IMR-90 (cell line): Measurements from ENCODE around the gene ESYT1. TPM values are rescaled to one million over a fixed set of nuclear protein-coding genes. Genes with fewer than 3 reads are reported as not detected.
A peak's percentile ranks its signal among the peaks of the same experiment; 100 is the strongest.

Experiments used
- ATAC-seq: fragments of 200-7000 bp; cut with Tn5 transposase; 2 replicates; pipeline ENCODE4 v1.9.1; 2020; ENCODE audit warnings: low read depth, mild to moderate bottlenecking, moderate library complexity
- BruUV-seq: library from RNA; stranded (reverse); fragments of 400-500 nt; replicated peaks from 2 replicates; lab custom pipeline; 2021; lab: Mats Ljungman, UMichigan
- CTCF ChIA-PET: fragments of 300-600 bp; formaldehyde crosslinking; extraction: SDS; loops from one replicate; lab custom pipeline; 2021; ENCODE audit warnings: antibody characterized with exemption; lab: Yijun Ruan, JAX
- POLR2A ChIA-PET: fragments of 300-600 bp; sonication (Branson Sonifier 250); formaldehyde crosslinking; loops from one replicate; lab custom pipeline; 2022; ENCODE audit warnings: antibody characterized with exemption; ENCODE audit not compliant: unreplicated experiment; lab: Charles Lee
- DNase-seq: peaks from one replicate; pipeline ENCODE4 v3.0.0; 2013
- H2AFZ ChIP-seq: replicated peaks from 2 replicates; pipeline ENCODE3; 2013; ENCODE audit warnings: low read length, mild to moderate bottlenecking; ENCODE audit not compliant: poor library complexity
- H2AK5ac ChIP-seq: 2 replicates; pipeline ENCODE4 v1.6.1; 2013; ENCODE audit warnings: low read depth, low read length, inconsistent platforms
- H2AK9ac ChIP-seq: replicated peaks from 2 replicates; pipeline ENCODE3; 2013; ENCODE audit warnings: mild to moderate bottlenecking, low read depth, low read length, moderate library complexity; ENCODE audit not compliant: poor library complexity
- H2BK120ac ChIP-seq: 2 replicates; pipeline ENCODE4 v1.6.1; 2013; ENCODE audit warnings: low read depth, low read length, inconsistent platforms
- H2BK15ac ChIP-seq: 3 replicates; pipeline ENCODE4 v1.6.1; 2013; ENCODE audit warnings: low read depth, low read length, inconsistent platforms
- H2BK20ac ChIP-seq: 2 replicates; pipeline ENCODE4 v1.6.1; 2013; ENCODE audit warnings: low read depth, mild to moderate bottlenecking, inconsistent platforms, low read length, moderate library complexity
- H2BK5ac ChIP-seq: 2 replicates; pipeline ENCODE4 v1.6.1; 2013; ENCODE audit warnings: mild to moderate bottlenecking, low read depth, low read length, inconsistent platforms; ENCODE audit not compliant: poor library complexity, severe bottlenecking
- H3K14ac ChIP-seq: replicated peaks from 2 replicates; pipeline ENCODE4 v1.6.1; 2013; ENCODE audit warnings: low read depth, low read length, inconsistent platforms
- H3K18ac ChIP-seq: 2 replicates; pipeline ENCODE4 v1.6.1; 2013; ENCODE audit warnings: low read depth, low read length, control low read depth
- H3K23ac ChIP-seq: 2 replicates; pipeline ENCODE4 v1.6.1; 2013; ENCODE audit warnings: low read depth, low read length, inconsistent platforms
- H3K27ac ChIP-seq: 2 replicates; pipeline ENCODE4 v1.5.1; 2013; ENCODE audit warnings: mild to moderate bottlenecking, control low read depth, low read length; ENCODE audit not compliant: insufficient read depth
- H3K27me3 ChIP-seq: 2 replicates; pipeline ENCODE4 v1.6.1; 2013; ENCODE audit warnings: low read length; ENCODE audit not compliant: control insufficient read depth, insufficient read depth
- H3K36me3 ChIP-seq: 2 replicates; pipeline ENCODE4 v1.6.1; 2013; ENCODE audit warnings: low read length, mixed read lengths; ENCODE audit not compliant: control insufficient read depth, insufficient read depth
- H3K4ac ChIP-seq: 2 replicates; pipeline ENCODE4 v1.6.1; 2013; ENCODE audit warnings: low read depth, low read length, inconsistent platforms
- H3K4me1 ChIP-seq: 2 replicates; pipeline ENCODE4 v1.6.1; 2013; ENCODE audit warnings: low read length, mixed read lengths; ENCODE audit not compliant: control insufficient read depth, insufficient read depth
- H3K4me2 ChIP-seq: 2 replicates; pipeline ENCODE4 v1.6.1; 2013; ENCODE audit warnings: low read depth, mild to moderate bottlenecking, control low read depth, low read length, moderate library complexity
- H3K4me3 ChIP-seq: 2 replicates; pipeline ENCODE4 v1.5.1; 2013; ENCODE audit warnings: low read depth, mild to moderate bottlenecking, control low read depth, low read length, moderate library complexity; ENCODE audit not compliant: insufficient read depth
- H3K56ac ChIP-seq: 2 replicates; pipeline ENCODE4 v1.6.1; 2013; ENCODE audit warnings: low read length, inconsistent platforms; ENCODE audit not compliant: insufficient read depth; ENCODE audit errors: extremely low read depth
- H3K79me1 ChIP-seq, 2 experiments: 2 replicates each; pipeline ENCODE4 v1.6.1; 2013; ENCODE audit warnings: low read length in 2 of 2, inconsistent platforms in 1 of 2, low read depth in 1 of 2
- H3K9ac ChIP-seq: 2 replicates; pipeline ENCODE4 v1.6.1; 2013; ENCODE audit warnings: low read depth, low read length, control low read depth
- H3K9me1 ChIP-seq: 2 replicates; pipeline ENCODE4 v1.6.1; 2013; ENCODE audit warnings: low read length, inconsistent platforms; ENCODE audit not compliant: insufficient read depth
- H3K9me3 ChIP-seq: 2 replicates; pipeline ENCODE4 v1.6.1; 2013; ENCODE audit warnings: low read length; ENCODE audit not compliant: control insufficient read depth, insufficient read depth
- H4K20me1 ChIP-seq: 2 replicates; pipeline ENCODE4 v1.6.1; 2013; ENCODE audit warnings: low read length, inconsistent platforms; ENCODE audit not compliant: insufficient read depth
- H4K5ac ChIP-seq: 2 replicates; pipeline ENCODE4 v1.6.1; 2013; ENCODE audit warnings: mild to moderate bottlenecking, low read depth, low read length, control low read depth
- H4K8ac ChIP-seq, 2 experiments: 2 replicates each; pipeline ENCODE4 v1.6.1; 2013; ENCODE audit warnings: low read depth in 2 of 2, low read length in 2 of 2, control low read depth in 1 of 2, inconsistent platforms in 1 of 2
- H4K91ac ChIP-seq: 2 replicates; pipeline ENCODE4 v1.6.1; 2013; ENCODE audit warnings: low read depth, low read length, inconsistent platforms; ENCODE audit not compliant: insufficient read depth
- BHLHE40 ChIP-seq: fragments of 150-350 bp; IDR thresholded peaks from 2 replicates; pipeline ENCODE4 v1.6.1; 2016; ENCODE audit warnings: mild to moderate bottlenecking, low read depth, low read length
- CEBPB ChIP-seq: IDR thresholded peaks from 2 replicates; pipeline ENCODE4 v1.6.1; 2012; ENCODE audit warnings: low read depth, low read length, improper control_type of control experiment
- CHD1 ChIP-seq: IDR thresholded peaks from 2 replicates; pipeline ENCODE4 v1.6.1; 2012; ENCODE audit warnings: low read depth, low read length, improper control_type of control experiment
- CTCF ChIP-seq: conservative IDR thresholded peaks from 2 replicates; pipeline ENCODE4 v1.5.1; 2012; ENCODE audit warnings: mild to moderate bottlenecking, low read depth, low read length, improper control_type of control experiment
- ELK1 ChIP-seq: fragments of 150-350 bp; IDR thresholded peaks from 2 replicates; pipeline ENCODE4 v1.6.1; 2016; ENCODE audit warnings: low read depth, mild to moderate bottlenecking, low read length, moderate library complexity, borderline replicate concordance
- FOS ChIP-seq: fragments of 150-350 bp; IDR thresholded peaks from 2 replicates; pipeline ENCODE4 v1.6.1; 2016; ENCODE audit warnings: low read depth, low read length
- MAFK ChIP-seq: IDR thresholded peaks from 2 replicates; pipeline ENCODE4 v1.6.1; 2012; ENCODE audit warnings: low read depth, low read length, improper control_type of control experiment
- MAZ ChIP-seq: IDR thresholded peaks from 2 replicates; pipeline ENCODE4 v1.6.1; 2012; ENCODE audit warnings: low read depth, mild to moderate bottlenecking, low read length, improper control_type of control experiment, moderate library complexity, borderline replicate concordance
- MXI1 ChIP-seq: IDR thresholded peaks from 2 replicates; pipeline ENCODE4 v1.6.1; 2012; ENCODE audit warnings: low read depth, mild to moderate bottlenecking, low read length, moderate library complexity, borderline replicate concordance
- NFE2L2 ChIP-seq: fragments of 150-350 bp; IDR thresholded peaks from 2 replicates; pipeline ENCODE4 v1.6.1; 2016; ENCODE audit warnings: low read depth, mild to moderate bottlenecking, low read length
- POLR2A ChIP-seq: IDR thresholded peaks from 2 replicates; pipeline ENCODE4 v1.6.1; 2012; ENCODE audit warnings: mild to moderate bottlenecking, low read depth, low read length
- RAD21 ChIP-seq: IDR thresholded peaks from 2 replicates; pipeline ENCODE4 v1.6.1; 2012; ENCODE audit warnings: low read length, improper control_type of control experiment
- RCOR1 ChIP-seq: IDR thresholded peaks from 2 replicates; pipeline ENCODE4 v1.6.1; 2012; ENCODE audit warnings: mild to moderate bottlenecking, low read length, improper control_type of control experiment; ENCODE audit not compliant: insufficient replicate concordance
- RFX5 ChIP-seq: IDR thresholded peaks from 2 replicates; pipeline ENCODE4 v1.8.0; 2012; ENCODE audit warnings: low read depth, mild to moderate bottlenecking, low read length, moderate library complexity
- SMC3 ChIP-seq: fragments of 150-350 bp; IDR thresholded peaks from 2 replicates; pipeline ENCODE4 v1.6.1; 2016; ENCODE audit warnings: low read depth, mild to moderate bottlenecking, antibody characterized with exemption, low read length, moderate library complexity
- USF2 ChIP-seq: fragments of 150-350 bp; IDR thresholded peaks from 2 replicates; pipeline ENCODE4 v1.6.1; 2017; ENCODE audit warnings: mild to moderate bottlenecking, antibody characterized with exemption, low read length, low read depth
- WGBS, 2 experiments: methylation state at CpG; one replicate each; pipeline versions ENCODE4 v1.1.5 to v1.1.7; 2013; ENCODE audit warnings: missing lambda C conversion rate in 2 of 2; ENCODE audit not compliant: insufficient read length in 1 of 2; ENCODE audit errors: extremely low coverage in 2 of 2; 5-methylcytosine and 5-hydroxymethylcytosine counted together
- dilution Hi-C: fragments of 300-500 bp; cut with HindIII; formaldehyde crosslinking; loops from one replicate; pipeline ENCODE4 v1.14.3; 2018; ENCODE audit warnings: low sequenced_read_pairs; ENCODE audit not compliant: unreplicated experiment
- in situ Hi-C: fragments of 300-500 bp; cut with MboI; formaldehyde crosslinking; loops from 3 replicates; pipeline ENCODE4 v1.14.3; 2019; ENCODE audit warnings: low sequenced_read_pairs, inconsistent platforms, mixed read lengths
- intact Hi-C: fragments of 100-400 bp; cut with micrococcal nuclease; formaldehyde crosslinking; loops from 2 replicates; pipeline ENCODE4 v1.10.0; 2022
- polyA plus RNA-seq, 3 experiments: library from polyadenylated mRNA; depleted of rRNA; stranded (reverse); fragments of >200 nt; gene quantifications; 2 replicates each; pipeline ENCODE4 v1.2.3, GENCODE V29; 2012; ENCODE audit warnings: low replicate concordance in 1 of 3
- total RNA-seq: library from RNA; depleted of rRNA; stranded (reverse); fragments of >200 nt; gene quantifications from 2 replicates; pipeline ENCODE4 v1.2.3, GENCODE V29; 2012

Gene ESYT1
- total and polyA plus RNA-seq, 2 of the 4 experiments (the other 2 are of a cell fraction): 150 to 153 TPM

- Histone ChIP-seq H3K4me3 (peak overlapping the region; percentile 78), H4K5ac (peak overlapping the region; percentile 36), H3K56ac (peak overlapping the region; percentile 66), H2AFZ (peak overlapping the region; percentile 95), H3K14ac (peak overlapping the region; percentile 73; the same call in 1 of the 2 replicates), H2AK9ac (peak overlapping the region; percentile 62), H3K18ac (no peak overlapping the region), H3K79me1 (peaks cover 15 to 24% of the 10 kb centered on the region in 2 experiments; a peak in 3 of 4 replicates), H2BK5ac (peak overlapping the region; percentile 37), H3K27me3 (no peaks in the 10 kb centered on the region; the same call in 1 of the 2 replicates), H2AK5ac (peak overlapping the region; percentile 14), H3K27ac (peak overlapping the region; percentile 48), H4K91ac (0 out of 2 replicates have a peak overlapping the region, but pooled peaks have one; percentile 20), H2BK120ac (0 out of 2 replicates have a peak overlapping the region, but pooled peaks have one; percentile 9), H3K4ac (peak overlapping the region; percentile 49; the same call in 1 of the 2 replicates), H3K36me3 (peaks cover 12% of the 10 kb centered on the region), H2BK20ac (no peak overlapping the region), H4K20me1 (peaks cover 12% of the 10 kb centered on the region), H3K4me2 (peak overlapping the region; percentile 79), H3K9ac (peak overlapping the region; percentile 77), H3K23ac (peak overlapping the region; percentile 52), H3K4me1 (peaks cover 5% of the 10 kb centered on the region; the same call in 1 of the 2 replicates), H2BK15ac (no peak overlapping the region), H4K8ac (peak overlapping the region; percentile 4 to 69; a peak in 2 of 4 replicates), H3K9me1 (0 out of 2 replicates have a peak, but pooled peaks cover 2% of the 10 kb centered on the region), H3K9me3 (no peaks in the 10 kb centered on the region)
- no TSS peak for BruUV-seq
- TF ChIP-seq BHLHE40 (no peak), RFX5 (no peak), POLR2A (no peak), SMC3 (no peak), MXI1 (no peak), NFE2L2 (no peak), ELK1 (no peak), RCOR1 (no peak), CHD1 (no peak), CTCF (no peak), MAZ (no peak), MAFK (no peak), RAD21 (no peak), USF2 (no peak), CEBPB (no peak), FOS (no peak)
- CTCF ChIA-PET: interaction anchor here (1.0 to 1.7 kb wide), 3 partner anchors 18 to 56 kb away, joined by 3 to 5 read pairs (median 3); no protein-coding TSS in a partner anchor
- ATAC-seq (no peak; the same call in 1 of the 2 replicates), DNase-seq (no peak)
- POLR2A ChIA-PET: interaction anchor here (0.6 to 1.6 kb wide), 4 partner anchors 13 to 351 kb away, joined by 4 to 14 read pairs (median 4); partner anchors contain the start of gene RPL41
- in situ Hi-C loops (no loop called here), intact Hi-C loops (loop anchor here (1.0 to 10.0 kb wide), 3 partner anchors 24 to 109 kb away; partner anchors contain the start of gene SUOX), dilution Hi-C loops (no loop called here)
- 0% methylated on average over 1 of the region's 8 CpGs; no CpG with 5 or more reads in 1 of the 2 experiments for WGBS, 2 experiments
Observed at GRCh38 chr12:56103823-56104108, 24.3 kb upstream of the ESYT1 start.
